NK-92 (cell line): ENCODE data around the gene KRT84.

Experiments used
- DNase-seq: peaks from one replicate; lab custom pipeline; 2025; ENCODE audit not compliant: unreplicated experiment; lab: John Stamatoyannopoulos, UW

The KRT84 gene

GRCh38 chr12:52385226-52385702 lies at the start of gene KRT84:
KRT84 (minus strand) TSS chr12:52385652; CDS start chr12:52385585, 67 bp downstream.
- no peak for DNase-seq

- no peak for DNase-seq
Measured at GRCh38 chr12:52434760-52435530, 49.5 kb upstream of the KRT84 start.

DNA sequence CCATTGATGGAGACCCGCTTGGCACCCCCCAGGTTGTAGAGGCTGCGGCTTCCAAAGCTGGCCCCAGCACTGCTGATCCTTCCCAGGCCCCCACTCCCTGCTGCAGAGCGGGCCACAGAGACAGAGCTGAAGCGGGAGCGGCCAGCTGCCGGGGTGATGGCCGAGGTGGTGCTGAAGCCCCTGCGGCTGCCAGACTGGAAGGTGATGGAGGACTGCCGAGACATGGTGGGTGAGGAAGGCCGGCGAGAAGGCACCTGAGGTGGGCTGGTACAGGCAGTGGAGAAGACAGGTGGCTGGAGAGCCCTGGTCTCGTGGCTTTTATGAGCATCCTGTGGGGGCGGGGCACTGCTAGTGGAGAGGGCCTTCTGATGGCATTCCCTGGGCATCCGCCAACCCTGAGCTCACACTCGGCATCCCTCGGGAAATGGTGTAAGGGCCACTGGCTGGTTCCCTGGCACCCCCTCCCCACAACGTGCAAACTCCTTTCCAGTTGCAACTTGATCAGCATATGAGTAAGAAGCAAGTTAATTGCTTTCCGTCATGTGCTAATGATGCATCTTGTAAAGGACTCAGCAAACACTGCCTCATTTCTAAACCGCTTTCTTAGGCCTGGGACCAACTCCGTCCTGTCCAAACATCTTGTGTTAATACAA lies 48.8 kb upstream of the KRT84 start, which contains the start of gene KRT75:
Gene KRT75, minus strand, starts transcription at position 291 of the 653 bp plus-strand sequence. Its CDS starts 67 bp downstream, at position 224.
- no peak for DNase-seq

- no peak for DNase-seq
Measured at GRCh38 chr12:52433501-52434080, 48.1 kb upstream of the KRT84 start.

DNA sequence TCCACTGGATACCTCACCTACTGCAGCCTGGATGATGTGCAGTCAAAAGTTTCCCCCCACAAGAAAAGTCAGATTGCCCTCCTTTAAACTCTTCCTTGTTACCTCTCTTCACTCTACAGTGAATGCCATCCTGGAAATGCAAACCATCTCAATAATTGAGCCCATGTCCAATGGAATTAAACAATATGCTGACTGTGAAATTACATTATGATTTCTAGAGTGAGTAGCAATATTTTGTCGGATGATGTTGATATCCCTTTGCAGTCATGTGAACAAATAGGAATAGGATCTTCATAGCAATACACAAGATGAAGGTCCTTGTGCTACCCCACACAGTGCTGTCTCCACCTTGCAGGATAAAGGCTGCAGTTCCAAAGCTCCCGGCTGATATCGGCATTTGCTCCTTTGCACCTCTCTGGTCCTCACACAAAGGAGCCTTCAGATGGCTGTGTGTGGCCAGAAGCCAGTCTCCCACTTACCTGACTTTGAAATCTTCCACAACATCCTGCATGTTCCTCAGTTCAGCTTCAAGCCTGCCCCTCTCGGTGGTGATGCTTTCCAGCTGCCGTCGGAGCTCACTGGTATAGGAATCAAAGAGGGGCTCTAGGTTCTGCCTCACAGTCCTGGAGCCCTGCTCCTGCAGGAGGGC lies 47.2 kb upstream of the KRT84 start:
- no peak for DNase-seq

DNA sequence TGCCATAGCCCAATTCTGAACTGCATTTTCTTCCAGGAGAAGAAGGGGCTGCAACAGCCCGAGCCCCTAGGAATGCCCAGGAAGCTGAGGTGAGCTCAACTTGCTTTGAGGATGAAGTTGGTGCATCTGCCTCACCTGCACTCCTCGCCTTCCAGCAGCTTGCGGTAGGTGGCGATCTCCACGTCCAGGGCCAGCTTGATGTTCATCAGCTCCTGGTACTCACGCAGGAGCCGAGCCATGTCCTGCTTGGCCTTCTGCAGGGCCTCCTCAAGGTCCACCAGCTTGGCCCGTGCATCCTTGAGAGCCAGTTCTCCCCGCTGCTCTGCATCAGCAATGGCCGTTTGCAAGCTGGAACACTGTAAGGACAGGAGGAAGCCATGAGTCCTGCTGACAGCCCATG lies 42.7 kb upstream of the KRT84 start:
- DNase-seq: no peak

DNA sequence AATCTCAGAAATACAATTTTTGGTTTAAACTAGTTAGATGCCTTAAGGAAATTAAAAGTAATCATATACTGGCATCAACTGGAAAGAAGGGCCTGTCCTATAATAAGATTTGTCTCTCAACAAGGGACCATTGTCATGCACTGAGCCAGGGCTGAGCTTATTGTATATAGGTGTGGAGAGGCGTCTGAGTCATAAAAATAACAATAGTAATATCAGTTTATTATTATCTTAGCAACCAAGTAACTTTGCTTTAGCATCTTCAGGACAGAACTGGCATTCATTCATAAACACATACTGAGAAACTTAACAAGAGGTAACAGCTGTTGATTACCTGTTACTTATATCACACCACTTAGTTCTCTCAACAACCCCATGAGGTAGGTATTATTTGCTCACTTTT lies 41.6 kb upstream of the KRT84 start:
- DNase-seq: no peak

- DNase-seq: no peak
Measured at GRCh38 chr12:52426034-52426433, 40.6 kb upstream of the KRT84 start.

- DNase-seq: no peak
Measured at GRCh38 chr12:52425466-52425865, 40.0 kb upstream of the KRT84 start.

- DNase-seq: no peak
Measured at GRCh38 chr12:52423661-52424500, 38.4 kb upstream of the KRT84 start.

DNA sequence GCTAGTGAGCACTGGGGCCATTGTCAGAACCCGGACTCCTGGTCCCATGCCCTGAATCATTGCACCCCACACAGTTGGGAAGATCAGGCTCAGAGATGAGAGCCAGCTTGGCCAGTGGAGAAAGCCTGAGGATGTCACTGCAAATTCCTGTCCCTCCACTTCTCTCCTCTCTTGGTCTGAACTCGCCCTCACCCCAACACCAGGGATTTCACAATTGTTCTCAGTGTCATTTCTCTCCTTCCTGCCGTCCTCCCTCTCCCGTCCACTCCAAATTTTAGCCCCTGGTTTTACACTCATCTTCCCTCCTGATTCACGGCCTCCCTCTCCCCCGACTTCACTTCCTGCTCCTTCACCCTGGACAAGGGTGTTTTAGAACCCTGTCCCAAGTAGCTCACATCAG lies 37.6 kb upstream of the KRT84 start:
- DNase-seq: no peak

GRCh38 chr12:52419656-52420055 lies 34.2 kb upstream of the KRT84 start:
- no peak for DNase-seq

DNA sequence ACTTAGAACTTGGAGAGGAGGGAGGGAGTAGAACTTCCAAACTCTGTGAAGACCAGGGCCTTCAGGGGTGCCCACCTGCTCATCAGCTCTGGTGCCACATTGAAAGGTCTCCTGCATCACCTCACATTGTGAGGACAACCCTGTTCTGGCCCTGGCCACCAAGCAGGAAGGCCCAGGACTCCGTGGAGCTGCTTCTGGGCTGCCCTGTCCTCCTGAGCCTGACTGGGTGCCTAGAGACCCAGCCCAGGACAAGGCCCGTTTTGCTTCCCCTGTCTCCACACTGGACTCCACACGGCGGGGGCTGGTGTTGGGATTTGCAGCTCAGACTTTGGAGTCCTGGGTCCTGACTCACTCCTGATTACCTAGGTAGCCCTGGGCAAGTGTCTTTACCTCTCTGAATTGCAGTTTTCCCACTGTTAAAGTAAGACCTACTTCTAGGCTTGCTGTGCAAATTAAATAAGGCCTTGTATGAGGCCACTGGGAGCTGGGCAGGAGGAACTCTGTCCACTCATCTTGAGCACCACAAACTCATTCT lies 33.2 kb upstream of the KRT84 start:
- DNase-seq: no peak

GRCh38 chr12:52417740-52418139 lies 32.3 kb upstream of the KRT84 start:
- DNase-seq: no peak

- DNase-seq: no peak
Measured at GRCh38 chr12:52416795-52417194, 31.3 kb upstream of the KRT84 start.

DNA sequence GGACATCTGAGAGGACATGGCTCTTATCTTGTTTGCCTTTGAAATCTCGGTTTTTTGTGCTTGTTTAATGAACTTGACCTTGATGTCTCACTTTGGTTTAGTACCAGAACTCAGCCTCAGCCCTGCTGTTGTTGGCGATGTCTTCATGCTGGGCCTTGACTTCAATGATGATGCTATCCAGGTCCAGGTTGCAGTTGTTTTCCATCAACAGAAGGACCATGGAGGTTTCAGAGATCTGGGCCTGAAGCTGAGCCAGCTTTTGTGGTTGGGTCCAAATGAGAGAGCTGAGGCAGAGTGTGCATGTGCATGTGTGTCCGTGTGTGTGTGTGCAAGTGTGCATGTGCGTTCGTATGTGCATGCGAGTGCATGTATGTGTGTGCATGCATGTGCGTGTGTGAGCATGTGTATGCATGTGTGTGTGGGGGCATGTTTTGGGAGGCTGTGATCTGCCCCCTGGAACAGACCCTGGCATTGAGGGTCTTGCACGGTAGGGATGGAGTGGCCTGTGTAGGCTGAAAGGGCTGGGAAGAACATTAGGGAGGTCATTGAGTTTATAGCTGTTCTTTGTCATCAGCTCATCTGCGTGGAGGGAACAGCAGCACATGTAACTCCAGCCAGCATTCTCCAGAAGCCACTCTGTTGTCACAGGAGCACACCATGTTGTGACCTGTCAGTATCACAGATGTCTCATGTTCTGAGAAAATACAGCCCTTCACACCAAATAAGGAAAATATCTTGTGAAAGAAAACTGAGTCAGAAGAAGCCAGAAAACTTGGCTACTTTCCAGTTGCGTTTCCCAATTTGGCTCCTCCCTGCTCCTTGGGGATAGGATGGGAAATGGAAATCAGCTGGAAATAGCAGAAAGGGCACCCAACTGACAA lies 30.7 kb upstream of the KRT84 start:
- DNase-seq: no peak

DNA sequence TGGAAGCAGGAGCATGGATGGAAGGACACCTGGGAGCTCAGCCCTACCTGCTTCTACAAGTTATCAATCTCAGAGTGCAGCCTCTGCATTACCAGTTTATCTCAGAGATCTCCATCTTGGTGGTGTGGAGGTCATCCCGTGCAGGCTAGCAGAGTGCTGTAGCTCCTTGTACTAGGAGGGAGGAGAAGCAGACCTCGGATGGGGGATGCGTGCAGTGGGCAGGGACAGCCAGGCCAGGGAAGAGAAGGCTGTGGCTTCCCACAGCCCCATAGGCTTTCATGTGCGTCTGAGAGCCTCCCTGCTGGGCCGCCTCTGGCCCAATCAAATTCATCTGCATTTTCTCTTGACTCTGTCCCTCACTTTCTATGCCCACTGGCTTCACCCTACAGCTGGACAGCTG lies 29.5 kb upstream of the KRT84 start:
- DNase-seq: no peak

- no peak for DNase-seq
Measured at GRCh38 chr12:52413782-52414345, 28.4 kb upstream of the KRT84 start.

GRCh38 chr12:52413202-52413601 lies 27.8 kb upstream of the KRT84 start:
- no peak for DNase-seq
